Raji (cell line): Measurements from ENCODE around the gene ABCG8.

Source experiments
- POLR2A ChIP-seq: IDR thresholded peaks from 2 replicates; pipeline ENCODE4 v1.6.1; 2011; ENCODE audit warnings: low read depth, low read length, control low read depth; ENCODE audit not compliant: insufficient read depth

Gene ABCG8

DNA sequence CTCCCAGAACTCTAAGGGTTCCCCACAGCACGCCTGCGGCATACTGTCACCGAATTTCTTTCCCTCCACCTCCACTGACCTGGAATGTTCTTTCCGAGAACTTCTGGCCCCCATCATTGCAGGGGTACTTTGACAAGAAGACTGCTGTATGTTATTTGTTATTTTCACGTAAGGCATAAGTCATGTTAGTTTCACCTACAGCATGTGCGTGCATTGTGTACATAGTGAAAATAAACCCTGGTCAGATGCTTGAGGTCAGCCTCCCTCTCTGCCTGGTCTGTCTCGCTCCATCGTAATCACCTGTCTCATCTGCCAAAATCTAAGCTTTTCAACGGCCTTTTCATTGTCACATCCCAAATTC is 4.1 kb downstream of the ABCG8 start:
- TF ChIP-seq POLR2A, result no peak

- no peak for TF ChIP-seq POLR2A
These were observed 6.4 kb downstream of the ABCG8 start for GRCh38 chr2:43845181-43845580.

DNA sequence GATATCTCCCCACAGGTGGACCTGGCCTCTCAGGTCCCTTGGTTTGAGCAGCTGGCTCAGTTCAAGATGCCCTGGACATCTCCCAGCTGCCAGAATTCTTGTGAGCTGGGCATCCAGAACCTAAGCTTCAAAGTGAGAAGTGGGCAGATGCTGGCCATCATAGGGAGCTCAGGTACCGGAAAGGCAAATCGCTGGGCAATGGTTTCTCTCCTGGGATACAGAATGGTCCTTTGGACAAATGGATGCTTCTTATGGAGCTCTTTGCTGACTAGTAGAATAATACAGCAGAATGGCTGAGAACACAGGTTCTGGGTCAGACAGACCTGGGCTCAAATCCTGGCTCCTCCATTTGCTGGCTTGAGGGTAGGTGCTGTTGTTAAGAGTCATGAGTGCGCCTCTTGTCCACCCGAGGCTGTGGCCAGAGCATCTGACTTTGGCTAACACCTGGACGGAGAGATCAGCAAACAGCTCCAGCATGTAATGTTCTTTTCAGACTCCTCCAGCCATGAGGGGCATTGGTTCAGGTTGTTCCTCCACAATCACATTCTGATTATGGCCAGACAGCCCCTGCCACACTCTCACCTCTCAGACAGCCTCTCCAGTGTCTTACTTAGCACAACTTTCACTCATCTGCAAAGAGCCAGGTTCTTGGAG is 7.5 kb downstream of the ABCG8 start:
- no peak for TF ChIP-seq POLR2A

- no peak for TF ChIP-seq POLR2A
These were observed 9.4 kb downstream of the ABCG8 start for GRCh38 chr2:43848214-43848613.

DNA sequence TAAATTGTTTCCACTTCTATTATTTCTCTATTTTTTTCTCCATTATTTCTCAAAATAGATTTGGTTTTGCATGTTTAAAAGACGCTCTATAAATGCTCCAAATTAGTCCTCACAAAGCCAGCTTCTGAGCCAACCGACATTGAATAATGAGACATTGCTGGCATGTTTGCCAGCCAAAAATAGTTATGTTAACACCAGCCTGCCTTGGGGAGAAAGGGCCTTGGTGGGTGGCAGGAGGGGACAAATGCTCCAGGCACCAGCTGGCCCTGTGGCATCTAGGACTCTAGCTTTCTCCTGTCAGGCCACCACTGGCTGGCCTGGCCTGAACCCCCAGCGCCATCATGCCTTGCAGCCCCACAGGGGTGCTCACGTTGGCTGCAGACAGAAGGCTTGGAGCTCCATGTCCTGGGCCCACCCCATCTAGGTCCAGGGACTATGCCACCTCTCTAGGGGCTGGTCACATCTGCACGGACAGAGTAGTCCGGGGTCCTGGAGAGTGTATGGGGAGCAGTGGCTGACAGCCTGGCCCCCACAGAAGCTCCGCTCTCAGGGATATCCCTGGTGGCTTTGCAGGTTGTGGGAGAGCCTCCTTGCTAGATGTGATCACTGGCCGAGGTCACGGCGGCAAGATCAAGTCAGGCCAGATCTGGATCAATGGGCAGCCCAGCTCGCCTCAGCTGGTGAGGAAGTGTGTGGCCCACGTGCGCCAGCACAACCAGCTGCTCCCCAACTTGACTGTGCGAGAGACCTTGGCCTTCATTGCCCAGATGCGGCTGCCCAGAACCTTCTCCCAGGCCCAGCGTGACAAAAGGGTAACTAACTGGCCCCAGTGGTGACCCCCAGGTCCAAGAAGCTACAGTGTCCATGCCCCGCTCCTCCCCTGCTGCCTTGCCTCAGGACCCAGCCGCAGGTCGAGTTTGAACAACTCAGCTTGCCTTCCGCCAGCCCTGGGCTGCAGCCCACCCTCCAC is 12.5 kb downstream of the ABCG8 start:
- no peak for TF ChIP-seq POLR2A

DNA sequence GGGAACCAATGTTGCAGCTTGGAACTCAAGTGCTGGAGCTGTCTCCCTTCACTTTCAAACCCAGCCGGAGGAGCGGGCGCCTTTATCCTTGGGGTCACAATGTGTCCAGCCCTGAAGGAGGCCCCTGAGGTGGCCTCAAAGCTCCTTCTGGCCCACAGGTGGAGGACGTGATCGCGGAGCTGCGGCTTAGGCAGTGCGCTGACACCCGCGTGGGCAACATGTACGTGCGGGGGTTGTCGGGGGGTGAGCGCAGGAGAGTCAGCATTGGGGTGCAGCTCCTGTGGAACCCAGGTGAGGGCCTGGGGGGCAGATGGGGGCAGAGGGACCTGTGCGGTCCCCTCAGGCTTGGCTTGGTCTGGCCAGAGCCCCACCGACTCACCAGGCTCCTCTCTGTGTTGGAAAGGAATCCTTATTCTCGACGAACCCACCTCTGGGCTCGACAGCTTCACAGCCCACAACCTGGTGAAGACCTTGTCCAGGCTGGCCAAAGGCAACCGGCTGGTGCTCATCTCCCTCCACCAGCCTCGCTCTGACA is 13.5 kb downstream of the ABCG8 start:
- no peak for TF ChIP-seq POLR2A

- TF ChIP-seq POLR2A, result no peak
These were observed 14.6 kb downstream of the ABCG8 start for GRCh38 chr2:43853141-43854081.

GRCh38 chr2:43854671-43855070 is 15.9 kb downstream of the ABCG8 start:
- TF ChIP-seq POLR2A, result no peak

DNA sequence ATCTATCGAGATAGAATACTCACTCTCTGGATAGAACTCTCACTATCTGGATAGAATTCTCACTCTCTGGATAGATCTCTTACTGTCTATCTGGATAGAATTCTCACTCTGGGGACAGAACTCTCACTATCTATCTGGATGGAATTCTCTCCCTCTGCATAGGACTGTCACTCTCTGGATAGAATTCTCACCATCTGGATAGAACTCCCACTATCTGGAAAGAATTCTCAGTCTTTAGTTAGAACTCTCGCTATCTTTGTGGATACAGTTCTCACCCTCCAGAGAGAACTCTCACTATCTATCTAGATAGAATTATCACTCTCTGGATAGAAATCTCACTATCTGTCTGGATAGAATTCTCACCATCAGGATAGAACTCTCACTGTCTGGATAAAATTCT is 16.5 kb downstream of the ABCG8 start:
- TF ChIP-seq POLR2A, result no peak

- no peak for TF ChIP-seq POLR2A
These were observed 33.4 kb downstream of the ABCG8 start for GRCh38 chr2:43872151-43872550.

- no peak for TF ChIP-seq POLR2A
These were observed 36.1 kb downstream of the ABCG8 start for GRCh38 chr2:43874776-43875451.

GRCh38 chr2:43877782-43878464 is 39.2 kb downstream of the ABCG8 start:
- TF ChIP-seq POLR2A, result no peak

DNA sequence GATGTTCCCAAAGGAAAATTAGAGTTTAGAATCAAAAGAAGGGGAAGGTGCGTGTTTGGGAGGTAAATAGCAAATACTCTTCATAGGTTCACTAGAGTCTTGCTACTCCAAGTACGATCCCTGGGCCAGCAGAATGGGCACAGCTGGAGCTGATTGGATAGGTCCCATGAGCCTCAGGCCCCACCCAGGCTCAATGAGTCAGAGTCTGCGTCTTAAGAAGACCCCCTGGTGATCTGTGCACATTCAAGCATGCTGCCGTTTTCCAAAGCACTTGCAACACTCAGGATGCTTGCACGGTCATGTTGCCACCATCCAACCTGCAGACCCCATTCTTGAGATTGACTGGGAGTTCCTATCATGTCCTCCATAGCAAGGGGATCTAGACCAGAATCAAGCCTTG is 40.5 kb downstream of the ABCG8 start:
- TF ChIP-seq POLR2A, result no peak

GRCh38 chr2:43880471-43880870 is 41.7 kb downstream of the ABCG8 start:
- TF ChIP-seq POLR2A, result no peak
